ENCODE measurements around the gene PPP1R2C.

Gene PPP1R2C

DNA sequence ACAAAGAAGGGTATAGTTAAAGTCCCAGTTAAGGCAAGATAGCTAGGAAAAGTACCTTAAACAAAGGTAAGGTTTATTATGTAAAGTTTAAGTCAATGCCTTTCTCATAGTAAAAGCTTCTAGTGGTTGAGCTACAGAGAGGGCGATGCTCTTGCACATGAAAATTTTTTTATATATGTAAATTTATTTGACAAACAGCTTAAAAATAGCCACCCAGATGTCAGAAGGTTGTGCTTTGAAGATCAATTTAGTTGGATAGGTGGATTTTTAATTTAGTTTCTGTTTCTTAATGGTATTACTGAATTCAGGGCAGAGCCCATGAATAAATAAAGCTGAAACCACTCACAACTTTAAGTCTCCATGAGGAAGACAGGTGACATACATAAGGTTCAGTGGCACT lies 29.4 kb upstream of the PPP1R2C start:
- TF ChIP-seq CTCF (conservative IDR thresholded peaks at IDR 0.05; ENCODE audit: low read length), result no peak

DNA sequence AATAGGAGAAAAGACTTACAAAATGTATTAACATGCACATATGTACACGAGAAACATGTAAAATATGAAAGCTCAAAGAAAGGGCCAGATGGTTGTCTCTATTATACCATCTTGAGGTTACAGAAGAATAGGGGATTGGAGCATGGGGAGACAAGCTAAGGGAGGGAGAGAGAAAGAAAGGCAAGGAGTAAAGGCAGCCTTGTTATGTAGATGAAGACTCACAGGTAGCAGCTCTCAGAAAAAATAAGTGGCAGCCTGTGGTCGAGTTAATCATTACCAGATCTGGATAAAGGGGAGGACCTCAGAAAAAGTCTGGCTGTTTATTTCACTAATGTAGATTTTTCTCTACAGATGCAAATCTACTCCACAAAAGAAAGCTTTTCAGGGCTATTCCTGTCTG lies 26.6 kb upstream of the PPP1R2C start:
- TF ChIP-seq CTCF (conservative IDR thresholded peaks at IDR 0.05; ENCODE audit: low read length), result no peak
- DNase-seq (ENCODE audit: low read depth), result no peak
- no peak overlapping the region for H3K4me3 ChIP-seq (ENCODE audit: low read length)

More for the DNA sequence above, 29.4 kb upstream of the PPP1R2C start:
- no peak overlapping the region for H3K4me3 ChIP-seq (ENCODE audit: low read length)
- DNase-seq (ENCODE audit: low read depth), result no peak

DNA sequence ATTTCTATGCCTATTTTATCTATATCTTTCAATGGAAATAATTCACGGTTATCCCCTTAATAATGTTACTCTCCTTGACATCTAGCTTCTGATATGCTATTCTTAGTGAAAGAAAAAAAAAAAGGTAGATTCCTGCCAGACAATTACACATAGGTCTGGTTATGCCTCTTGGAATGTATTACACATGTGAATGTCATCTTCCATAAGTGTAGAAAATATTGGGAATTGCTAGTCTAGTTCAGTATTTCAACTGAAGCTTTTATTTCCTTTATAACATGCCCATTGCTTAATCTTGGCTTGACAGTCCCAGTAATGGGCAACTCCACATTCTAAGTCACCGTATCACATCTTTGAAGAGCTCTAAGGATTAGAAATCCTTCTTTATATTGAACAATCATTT lies 25.4 kb upstream of the PPP1R2C start:
- H3K4me3 ChIP-seq (ENCODE audit: low read length), result no peak overlapping the region
- DNase-seq (ENCODE audit: low read depth), result peak; percentile 72

DNA sequence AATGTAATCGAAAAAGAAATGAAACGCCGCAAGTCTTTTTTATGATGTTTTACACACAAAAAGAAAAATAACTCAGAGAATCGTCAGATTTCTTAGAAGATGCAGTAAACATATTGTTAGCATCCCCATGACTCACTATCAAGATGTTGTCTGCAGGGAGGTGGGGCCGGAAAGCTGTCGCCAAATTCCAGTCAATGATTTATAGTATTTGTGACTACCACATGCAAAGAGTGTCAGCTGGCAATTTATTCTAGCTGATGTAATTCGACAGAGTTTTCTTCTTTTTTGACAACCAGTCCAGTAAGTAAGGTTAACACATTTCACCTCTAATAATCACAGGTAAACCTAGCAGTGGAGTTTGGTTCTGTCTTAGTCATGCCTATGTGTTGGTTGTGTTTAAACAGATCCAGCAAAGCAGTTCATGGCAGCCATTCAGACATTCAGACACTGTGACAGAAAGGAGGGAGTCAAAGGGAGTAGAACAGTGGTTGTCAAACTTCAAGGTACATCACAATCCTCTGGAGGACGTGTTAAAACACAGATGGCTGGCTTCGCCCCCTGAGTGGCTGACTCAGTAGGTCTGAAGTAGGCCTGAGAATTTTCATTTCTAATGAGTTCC lies 19.8 kb upstream of the PPP1R2C start:
- no peak overlapping the region for H3K4me3 ChIP-seq (ENCODE audit: low read length)
- TF ChIP-seq CTCF (conservative IDR thresholded peaks at IDR 0.05; ENCODE audit: low read length), result no peak
- DNase-seq (ENCODE audit: low read depth), result peak; percentile 65

More for the DNA sequence above, 25.4 kb upstream of the PPP1R2C start:
- no peak for TF ChIP-seq CTCF (conservative IDR thresholded peaks at IDR 0.05; ENCODE audit: low read length)

GRCh38 chrX:42783451-42783850 lies 5.5 kb upstream of the PPP1R2C start:
- peak; percentile 5 for DNase-seq (ENCODE audit: low read depth)
- no peak overlapping the region for H3K4me3 ChIP-seq (ENCODE audit: low read length)
- no peak for TF ChIP-seq CTCF (conservative IDR thresholded peaks at IDR 0.05; ENCODE audit: low read length)

- DNase-seq (ENCODE audit: low read depth), result peak; percentile 16
- TF ChIP-seq CTCF (conservative IDR thresholded peaks at IDR 0.05; ENCODE audit: low read length), result no peak
Measured at GRCh38 chrX:42776195-42776594, 1.8 kb downstream of the PPP1R2C start.

DNA sequence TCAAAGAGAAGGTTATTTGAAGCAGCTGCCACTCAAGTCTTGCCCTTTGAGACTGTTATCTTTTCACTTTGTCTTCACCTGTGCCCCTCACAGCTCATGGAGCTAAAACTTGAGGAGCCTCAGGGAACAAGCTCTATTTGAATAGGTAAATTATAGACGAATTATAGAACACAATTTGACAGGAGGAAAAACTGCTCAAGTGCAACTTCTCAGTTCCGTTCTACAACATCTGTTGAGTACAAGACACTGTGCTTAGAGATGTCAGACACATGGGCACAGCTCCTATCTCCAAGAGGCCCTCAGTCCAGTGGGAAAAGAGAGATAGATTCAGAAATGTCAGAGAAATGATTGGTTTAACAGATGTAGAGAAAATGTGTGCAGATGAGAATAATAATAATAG lies 5.1 kb downstream of the PPP1R2C start:
- no peak for DNase-seq (ENCODE audit: low read depth)
- no peak for TF ChIP-seq CTCF (conservative IDR thresholded peaks at IDR 0.05; ENCODE audit: low read length)

More at GRCh38 chrX:42776195-42776594, 1.8 kb downstream of the PPP1R2C start:
- no peak overlapping the region for H3K4me3 ChIP-seq (ENCODE audit: low read length)

More for the DNA sequence above, 5.1 kb downstream of the PPP1R2C start:
- no peak overlapping the region for H3K4me3 ChIP-seq (ENCODE audit: low read length)

Measured in AG10803 (cell line).